GM12801 (cell line): Measurements from ENCODE around the gene EVA1B.

Source experiments
- CTCF ChIP-seq: IDR thresholded peaks from one replicate; pipeline ENCODE4 v1.5.1; 2011; ENCODE audit warnings: control low read depth; ENCODE audit not compliant: insufficient read length; ENCODE audit errors: extremely low read depth

The EVA1B gene

GRCh38 chr1:36352125-36352909, 28.9 kb upstream of the EVA1B start:
- TF ChIP-seq CTCF: no peak

GRCh38 chr1:36351227-36351977, 28.0 kb upstream of the EVA1B start:
- no peak for TF ChIP-seq CTCF

- TF ChIP-seq CTCF: no peak
Observed at GRCh38 chr1:36350659-36351226, 27.3 kb upstream of the EVA1B start.

- TF ChIP-seq CTCF: no peak
Observed at GRCh38 chr1:36349839-36350238, 26.4 kb upstream of the EVA1B start.

GRCh38 chr1:36349241-36349671, 25.8 kb upstream of the EVA1B start:
- TF ChIP-seq CTCF: no peak

- no peak for TF ChIP-seq CTCF
Observed at GRCh38 chr1:36346741-36347370, 23.4 kb upstream of the EVA1B start.

GRCh38 chr1:36345353-36345752, 21.9 kb upstream of the EVA1B start:
- TF ChIP-seq CTCF: no peak
